IPS-18a (cell line): ENCODE results near the gene IFRD2.
"Not testable (repeated sequence)": the region's sequence is repeated elsewhere in the genome, so short reads cannot be mapped to it uniquely, and the experiment has no call there.

Source experiments
- H3K27ac ChIP-seq: one replicate; pipeline ENCODE4 v1.5.1; 2013; ENCODE audit warnings: low read length
- H3K27me3 ChIP-seq: one replicate; pipeline ENCODE4 v1.6.1; 2013; ENCODE audit warnings: mild to moderate bottlenecking, low read length; ENCODE audit not compliant: control insufficient read depth, insufficient read depth
- H3K36me3 ChIP-seq: one replicate; pipeline ENCODE4 v1.6.1; 2013; ENCODE audit warnings: low read depth, low read length; ENCODE audit not compliant: control insufficient read depth
- H3K4me1 ChIP-seq: one replicate; pipeline ENCODE4 v1.6.1; 2013; ENCODE audit warnings: low read depth, low read length; ENCODE audit not compliant: control insufficient read depth
- H3K4me3 ChIP-seq: one replicate; pipeline ENCODE4 v1.5.1; 2013; ENCODE audit warnings: low read length
- H3K9ac ChIP-seq: one replicate; pipeline ENCODE4 v1.6.1; 2013; ENCODE audit warnings: mild to moderate bottlenecking, low read length, moderate library complexity
- H3K9me3 ChIP-seq: one replicate; pipeline ENCODE4 v1.6.1; 2013; ENCODE audit warnings: low read depth, low read length; ENCODE audit not compliant: control insufficient read depth

IFRD2 gene

GRCh38 chr3:50289130-50289529 is 3.1 kb downstream of the IFRD2 start:
- Histone ChIP-seq H3K36me3 (peaks cover 34% of the 10 kb centered on the region), H3K4me3 (no peak overlapping the region), H3K27ac (no peak overlapping the region), H3K27me3 (no peaks in the 10 kb centered on the region), H3K4me1 (peaks cover 5% of the 10 kb centered on the region), H3K9ac (no peak overlapping the region), H3K9me3 (no peaks in the 10 kb centered on the region)

GRCh38 chr3:50288387-50289007 is 3.7 kb downstream of the IFRD2 start:
- peaks cover 34% of the 10 kb centered on the region for H3K36me3 ChIP-seq

GRCh38 chr3:50287262-50287661 is 5.0 kb downstream of the IFRD2 start:
- H3K9ac ChIP-seq: no peak overlapping the region
- H3K27ac ChIP-seq: no peak overlapping the region
- peaks cover 34% of the 10 kb centered on the region for H3K36me3 ChIP-seq

More at GRCh38 chr3:50288387-50289007, 3.7 kb downstream of the IFRD2 start:
- Histone ChIP-seq H3K9me3 (no peaks in the 10 kb centered on the region), H3K9ac (no peak overlapping the region), H3K4me1 (peaks cover 5% of the 10 kb centered on the region), H3K4me3 (no peak overlapping the region), H3K27ac (no peak overlapping the region), H3K27me3 (no peaks in the 10 kb centered on the region)

GRCh38 chr3:50286322-50287227 is 5.7 kb downstream of the IFRD2 start:
- Histone ChIP-seq H3K4me3 (no peak overlapping the region), H3K36me3 (peaks cover 34% of the 10 kb centered on the region), H3K4me1 (no peaks in the 10 kb centered on the region), H3K27ac (no peak overlapping the region), H3K9me3 (no peaks in the 10 kb centered on the region), H3K27me3 (no peaks in the 10 kb centered on the region), H3K9ac (no peak overlapping the region)

More at GRCh38 chr3:50287262-50287661, 5.0 kb downstream of the IFRD2 start:
- H3K27me3 ChIP-seq: no peaks in the 10 kb centered on the region
- no peaks in the 10 kb centered on the region for H3K4me1 ChIP-seq
- no peak overlapping the region for H3K4me3 ChIP-seq
- H3K9me3 ChIP-seq: no peaks in the 10 kb centered on the region

GRCh38 chr3:50284121-50284520 is 8.1 kb downstream of the IFRD2 start:
- H3K27ac ChIP-seq, H3K9me3 ChIP-seq, H3K27me3 ChIP-seq, H3K4me1 ChIP-seq, H3K9ac ChIP-seq, H3K4me3 ChIP-seq: not testable (repeated sequence)
- H3K36me3 ChIP-seq: peaks cover 23% of the 10 kb centered on the region

- no peak overlapping the region for H3K27ac ChIP-seq
- H3K36me3 ChIP-seq: no peaks in the 10 kb centered on the region
- H3K9ac ChIP-seq: no peak overlapping the region
- H3K27me3 ChIP-seq: peaks cover 27% of the 10 kb centered on the region
- no peak overlapping the region for H3K4me3 ChIP-seq
- H3K4me1 ChIP-seq: peaks cover 6% of the 10 kb centered on the region
- H3K9me3 ChIP-seq: no peaks in the 10 kb centered on the region
Measured at GRCh38 chr3:50279255-50280016, 12.8 kb downstream of the IFRD2 start.

GRCh38 chr3:50278880-50279224 is 13.4 kb downstream of the IFRD2 start, which contains the start of gene LSMEM2:
Gene LSMEM2 (plus strand): TSS chr3:50279087. CDS start chr3:50279114, 27 bp downstream.
- Histone ChIP-seq H3K4me1 (peaks cover 6% of the 10 kb centered on the region), H3K27me3 (peaks cover 32% of the 10 kb centered on the region), H3K27ac (no peak within 1 kb of the TSS), H3K4me3 (no peak within 1 kb of the TSS), H3K9ac (no peak within 1 kb of the TSS), H3K9me3 (no peaks in the 10 kb centered on the region), H3K36me3 (no peaks in the 10 kb centered on the region)

GRCh38 chr3:50278123-50278879 is 13.9 kb downstream of the IFRD2 start:
- Histone ChIP-seq H3K9ac (no peak overlapping the region), H3K4me3 (no peak overlapping the region), H3K27ac (no peak overlapping the region), H3K27me3 (peaks cover 38% of the 10 kb centered on the region), H3K4me1 (peaks cover 6% of the 10 kb centered on the region), H3K9me3 (no peaks in the 10 kb centered on the region), H3K36me3 (no peaks in the 10 kb centered on the region)

GRCh38 chr3:50276762-50277101 is 15.5 kb downstream of the IFRD2 start:
- H3K9me3 ChIP-seq: no peaks in the 10 kb centered on the region
- H3K4me1 ChIP-seq: peaks cover 6% of the 10 kb centered on the region
- no peaks in the 10 kb centered on the region for H3K36me3 ChIP-seq
- no peak overlapping the region for H3K27ac ChIP-seq
- H3K9ac ChIP-seq: no peak overlapping the region
- peaks cover 43% of the 10 kb centered on the region for H3K27me3 ChIP-seq
- no peak overlapping the region for H3K4me3 ChIP-seq

- Histone ChIP-seq H3K27me3 (peaks cover 43% of the 10 kb centered on the region), H3K9me3 (no peaks in the 10 kb centered on the region), H3K4me1 (peaks cover 6% of the 10 kb centered on the region), H3K9ac (peak overlapping the region; percentile 23), H3K36me3 (no peaks in the 10 kb centered on the region), H3K27ac (no peak overlapping the region), H3K4me3 (peak overlapping the region; percentile 59)
Measured at GRCh38 chr3:50275996-50276761, 16.1 kb downstream of the IFRD2 start.
